ENCODE measurements around the gene CLMN.

The CLMN gene

GRCh38 chr14:95353664-95354063, 34.0 kb upstream of the CLMN start:
- H3K4me3 ChIP-seq (ENCODE audit: low read depth, low read length), result no peak overlapping the region
- TF ChIP-seq, protein P1, sequence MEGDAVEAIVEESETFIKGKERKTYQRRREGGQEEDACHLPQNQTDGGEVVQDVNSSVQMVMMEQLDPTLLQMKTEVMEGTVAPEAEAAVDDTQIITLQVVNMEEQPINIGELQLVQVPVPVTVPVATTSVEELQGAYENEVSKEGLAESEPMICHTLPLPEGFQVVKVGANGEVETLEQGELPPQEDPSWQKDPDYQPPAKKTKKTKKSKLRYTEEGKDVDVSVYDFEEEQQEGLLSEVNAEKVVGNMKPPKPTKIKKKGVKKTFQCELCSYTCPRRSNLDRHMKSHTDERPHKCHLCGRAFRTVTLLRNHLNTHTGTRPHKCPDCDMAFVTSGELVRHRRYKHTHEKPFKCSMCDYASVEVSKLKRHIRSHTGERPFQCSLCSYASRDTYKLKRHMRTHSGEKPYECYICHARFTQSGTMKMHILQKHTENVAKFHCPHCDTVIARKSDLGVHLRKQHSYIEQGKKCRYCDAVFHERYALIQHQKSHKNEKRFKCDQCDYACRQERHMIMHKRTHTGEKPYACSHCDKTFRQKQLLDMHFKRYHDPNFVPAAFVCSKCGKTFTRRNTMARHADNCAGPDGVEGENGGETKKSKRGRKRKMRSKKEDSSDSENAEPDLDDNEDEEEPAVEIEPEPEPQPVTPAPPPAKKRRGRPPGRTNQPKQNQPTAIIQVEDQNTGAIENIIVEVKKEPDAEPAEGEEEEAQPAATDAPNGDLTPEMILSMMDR (IDR thresholded peaks at IDR 0.05; ENCODE audit: insufficient read depth, low read depth, low read length, missing control alignments), result no peak
- no peak for DNase-seq (ENCODE audit: low read depth)

- no peak overlapping the region for H3K4me3 ChIP-seq (ENCODE audit: low read depth, low read length)
- TF ChIP-seq, protein P1 (IDR thresholded peaks at IDR 0.05; ENCODE audit: insufficient read depth, low read depth, low read length, missing control alignments), result no peak
- DNase-seq (ENCODE audit: low read depth), result no peak
Observed at GRCh38 chr14:95353007-95353406, 33.3 kb upstream of the CLMN start.

- DNase-seq (ENCODE audit: low read depth), result no peak
- TF ChIP-seq, protein P1 (IDR thresholded peaks at IDR 0.05; ENCODE audit: insufficient read depth, low read depth, low read length, missing control alignments), result no peak
- H3K4me3 ChIP-seq (ENCODE audit: low read depth, low read length), result no peak overlapping the region
Observed at GRCh38 chr14:95352481-95352880, 32.8 kb upstream of the CLMN start.

DNA sequence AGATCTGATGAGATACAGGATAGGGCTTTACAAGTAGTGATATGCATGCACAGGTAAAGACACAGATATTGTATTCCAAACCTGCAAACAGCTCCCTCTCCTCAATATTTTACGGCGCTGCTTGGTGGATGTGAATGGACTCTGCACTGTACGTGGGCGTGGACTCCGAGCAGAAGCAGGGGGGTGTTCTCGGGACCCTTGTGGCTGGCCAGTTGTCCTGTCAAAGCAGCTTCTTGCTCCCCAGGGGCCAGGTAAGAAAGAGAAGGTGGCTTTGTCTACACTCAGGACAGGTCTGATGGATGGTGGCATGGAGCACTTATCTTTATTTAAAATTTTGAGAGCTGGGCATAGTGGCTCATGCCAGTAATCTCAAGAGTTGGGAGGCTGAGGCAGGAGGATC, 29.5 kb upstream of the CLMN start:
- no peak overlapping the region for H3K4me3 ChIP-seq (ENCODE audit: low read depth, low read length)
- TF ChIP-seq, protein P1 (IDR thresholded peaks at IDR 0.05; ENCODE audit: insufficient read depth, low read depth, low read length, missing control alignments), result no peak
- no peak for DNase-seq (ENCODE audit: low read depth)

- no peak overlapping the region for H3K4me3 ChIP-seq (ENCODE audit: low read depth, low read length)
- DNase-seq (ENCODE audit: low read depth), result no peak
- TF ChIP-seq, protein P1 (IDR thresholded peaks at IDR 0.05; ENCODE audit: insufficient read depth, low read depth, low read length, missing control alignments), result no peak
Observed at GRCh38 chr14:95348395-95349080, 28.8 kb upstream of the CLMN start.

DNA sequence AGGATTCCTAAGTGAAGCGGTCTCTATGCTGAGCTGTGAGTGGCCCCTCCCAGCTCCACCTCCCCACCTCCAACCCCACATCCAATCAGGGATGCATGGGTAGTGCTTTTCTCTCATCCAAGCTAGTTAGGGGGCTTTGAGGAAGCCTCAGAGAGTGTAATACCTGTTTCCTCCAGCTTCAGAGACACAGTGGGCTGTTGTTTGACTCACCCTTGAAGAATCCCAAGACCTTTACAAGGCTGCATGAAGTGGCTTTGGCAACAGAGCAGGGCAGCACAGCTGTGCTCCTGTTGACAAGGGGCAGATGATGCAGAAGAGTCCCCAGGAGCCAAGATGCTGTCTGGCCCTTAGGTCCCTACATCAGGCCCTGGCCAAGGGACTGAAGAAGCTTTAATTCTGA, 27.1 kb upstream of the CLMN start:
- no peak overlapping the region for H3K4me3 ChIP-seq (ENCODE audit: low read depth, low read length)
- TF ChIP-seq, protein P1 (IDR thresholded peaks at IDR 0.05; ENCODE audit: insufficient read depth, low read depth, low read length, missing control alignments), result no peak
- DNase-seq (ENCODE audit: low read depth), result no peak

GRCh38 chr14:95346266-95346665, 26.6 kb upstream of the CLMN start:
- no peak overlapping the region for H3K4me3 ChIP-seq (ENCODE audit: low read depth, low read length)
- TF ChIP-seq, protein P1 (IDR thresholded peaks at IDR 0.05; ENCODE audit: insufficient read depth, low read depth, low read length, missing control alignments), result no peak
- DNase-seq (ENCODE audit: low read depth), result no peak
